DMS79 (cell line): Measurements from ENCODE around the gene POLR1A.

ENCODE experiments used
- DNase-seq: peaks from one replicate; lab custom pipeline; 2025; lab: John Stamatoyannopoulos, UW

The POLR1A gene

DNA sequence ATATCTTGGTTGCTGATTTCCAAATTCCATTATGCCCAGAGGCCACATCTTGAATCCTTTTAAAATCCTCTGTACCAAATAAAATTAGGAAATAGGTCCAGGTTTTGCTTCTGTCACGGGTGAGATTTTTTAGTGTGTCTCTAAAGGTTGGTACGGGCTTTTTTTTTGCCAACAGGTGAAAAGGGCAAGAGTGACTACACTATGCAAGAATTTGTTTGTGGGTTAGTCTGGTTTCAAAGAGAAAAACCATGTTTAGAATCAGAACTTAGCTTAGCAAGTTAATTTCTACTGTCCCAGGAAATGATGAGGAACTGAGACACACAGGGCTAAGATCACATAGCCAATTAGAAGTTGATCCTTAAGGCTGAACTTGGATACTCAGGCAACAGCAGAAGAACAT is 41.7 kb downstream of the POLR1A start:
- DNase-seq, result no peak

DNA sequence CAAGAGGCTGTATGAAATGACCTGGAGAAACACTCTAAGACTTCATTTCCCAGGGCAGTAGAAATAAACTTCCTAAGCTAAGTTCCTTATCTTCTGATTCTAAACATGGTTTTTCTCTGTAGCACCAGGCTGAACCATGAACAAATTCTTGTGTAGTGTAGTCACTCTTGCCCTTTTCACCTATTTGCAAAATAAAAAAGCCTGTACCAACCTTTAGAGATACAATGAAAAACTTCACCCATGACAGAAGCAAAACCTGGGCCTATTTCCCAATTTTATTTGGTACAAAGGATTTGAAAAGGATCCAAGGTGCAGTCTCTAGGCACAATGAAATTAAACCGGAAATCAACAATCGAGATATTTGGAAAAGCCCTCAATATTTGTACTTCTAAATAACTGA is 43.6 kb downstream of the POLR1A start:
- DNase-seq, result no peak

DNA sequence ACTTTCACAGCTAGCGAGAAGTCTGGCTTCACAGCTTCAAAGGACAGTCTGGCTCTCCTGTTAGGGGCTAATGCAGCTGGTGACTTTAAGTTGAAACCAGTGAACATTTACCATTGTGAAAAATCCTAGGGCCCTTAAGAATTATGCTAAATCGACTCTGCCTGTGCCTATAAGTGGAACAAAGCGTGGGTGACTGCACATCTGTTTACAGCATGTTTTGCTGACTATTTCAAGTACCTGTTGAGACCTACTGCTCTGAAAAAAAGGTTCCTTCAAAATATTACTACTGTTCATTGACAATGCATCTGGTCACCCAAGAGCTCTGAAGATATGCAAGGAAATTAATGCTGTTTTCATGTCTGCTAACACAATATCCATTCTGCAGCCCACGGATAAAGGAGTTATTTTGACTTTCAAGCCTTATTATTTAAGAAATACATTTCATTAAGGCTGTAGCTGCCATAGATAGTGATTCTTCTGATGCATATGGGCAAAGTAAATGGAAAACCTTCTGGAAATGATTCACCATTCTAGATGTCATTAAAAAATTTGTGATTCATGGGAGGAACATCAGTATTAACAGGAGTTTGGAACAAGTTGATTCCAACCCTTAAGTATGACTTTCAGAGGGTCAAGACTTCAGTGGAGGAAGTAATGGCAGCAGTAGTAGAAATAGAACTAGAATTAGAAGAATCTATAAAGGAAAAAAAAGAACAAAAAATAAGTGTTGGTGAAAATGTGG is 48.9 kb downstream of the POLR1A start:
- DNase-seq, result peak; percentile 77

- DNase-seq, result no peak
Observed at GRCh38 chr2:86055314-86055713, 50.4 kb downstream of the POLR1A start.

DNA sequence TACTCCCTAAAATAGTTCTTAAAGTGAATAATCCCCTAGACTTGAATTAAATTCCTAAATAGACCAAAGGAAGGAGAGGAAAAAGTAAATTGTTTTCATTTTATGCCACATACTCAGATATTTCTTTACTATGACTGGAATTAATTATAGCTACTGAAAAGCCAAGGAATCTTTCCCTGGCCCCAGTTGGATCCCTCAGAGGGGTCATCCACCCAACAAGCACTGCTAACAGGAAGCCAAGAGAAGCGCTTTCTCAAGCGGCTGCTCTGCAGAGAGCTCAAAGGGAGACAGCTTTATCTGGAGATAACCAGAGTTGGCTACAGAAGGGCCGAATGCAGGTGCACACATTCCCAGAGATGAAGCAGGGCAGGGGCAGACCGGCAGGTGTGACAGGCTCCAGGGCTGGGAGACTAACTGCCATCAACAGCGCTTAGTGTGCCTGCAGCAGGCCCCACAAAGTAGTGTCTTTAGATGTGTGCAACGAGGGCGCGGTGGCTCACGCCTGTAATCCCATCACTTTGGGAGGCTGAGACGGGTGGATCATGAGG is 51.1 kb downstream of the POLR1A start:
- no peak for DNase-seq

DNA sequence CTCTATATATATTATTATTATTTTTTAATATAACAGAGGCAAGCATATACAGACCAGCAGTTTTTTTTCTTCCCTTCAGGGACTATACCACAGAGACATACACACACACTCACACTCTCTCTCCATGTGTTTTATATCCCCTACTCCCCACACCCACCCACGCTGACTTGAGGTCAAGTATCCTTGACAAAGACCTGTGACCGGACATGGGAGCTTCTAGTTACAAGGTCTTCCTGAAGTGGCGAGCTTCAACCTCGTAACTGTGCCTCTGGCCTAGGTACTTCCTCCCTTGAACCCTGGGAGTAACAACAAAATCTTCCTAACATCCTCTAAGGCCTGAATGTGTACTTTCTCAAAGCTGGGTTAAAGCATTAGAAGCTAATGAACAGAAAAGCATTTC is 52.5 kb downstream of the POLR1A start:
- DNase-seq, result no peak

DNA sequence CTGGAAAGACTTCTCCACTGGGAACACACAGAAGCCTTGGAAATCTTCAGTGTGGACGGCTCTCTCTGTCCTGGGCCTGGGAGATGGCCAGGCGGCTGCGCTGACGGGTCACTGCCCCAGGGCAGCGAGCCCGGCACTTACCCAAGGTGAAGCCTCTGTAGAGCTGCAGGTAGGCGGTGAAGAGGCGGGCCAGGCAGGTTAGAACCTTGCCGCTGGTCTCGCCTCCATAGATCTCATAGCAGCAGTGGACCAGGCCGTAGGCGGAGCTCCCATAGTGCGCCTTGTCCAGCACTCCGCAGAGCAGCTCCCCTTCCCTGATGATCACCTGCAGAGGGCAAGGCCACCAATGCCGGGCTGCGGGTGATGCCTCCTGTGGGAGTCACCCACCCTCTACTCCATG is 53.0 kb downstream of the POLR1A start:
- no peak for DNase-seq

DNA sequence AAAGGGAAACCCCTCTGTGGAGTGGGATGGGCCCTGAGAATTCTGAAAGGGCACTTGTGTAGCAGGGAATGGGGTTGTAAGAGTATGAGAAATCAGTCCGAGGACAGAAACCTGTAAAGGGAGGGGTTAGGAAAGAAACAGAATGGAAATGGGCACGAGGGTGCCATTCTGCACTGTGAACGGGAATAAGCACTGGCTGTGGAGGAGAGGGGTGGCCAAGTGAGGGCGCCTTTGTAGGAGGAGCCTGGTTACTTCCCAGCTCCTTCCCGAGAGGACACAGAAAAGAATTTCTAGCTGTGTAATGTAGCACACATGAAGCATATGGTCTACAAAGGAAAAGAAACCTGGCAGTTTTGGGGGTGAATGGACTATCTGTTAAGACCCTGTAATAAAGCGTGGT is 53.4 kb downstream of the POLR1A start:
- DNase-seq, result no peak

DNA sequence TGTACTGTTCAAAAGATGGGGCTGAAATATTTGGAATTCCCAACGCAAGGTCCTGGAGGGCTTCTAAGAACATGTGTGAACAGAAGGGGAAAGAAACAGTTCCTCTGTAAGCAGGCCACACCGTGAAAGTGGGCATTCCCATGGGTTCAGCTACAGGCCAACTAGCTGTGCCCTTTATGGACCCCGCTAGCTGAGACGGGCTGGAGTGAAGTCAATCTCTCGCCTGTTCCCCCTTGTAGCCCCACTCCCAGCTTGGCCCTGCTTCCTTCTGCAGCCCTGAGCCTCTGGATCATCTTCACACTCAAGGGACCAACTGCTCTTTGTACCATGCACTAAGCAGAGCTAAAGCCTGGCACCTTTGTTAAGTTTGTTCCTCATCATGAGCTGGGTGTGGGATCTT is 55.4 kb downstream of the POLR1A start:
- no peak for DNase-seq

DNA sequence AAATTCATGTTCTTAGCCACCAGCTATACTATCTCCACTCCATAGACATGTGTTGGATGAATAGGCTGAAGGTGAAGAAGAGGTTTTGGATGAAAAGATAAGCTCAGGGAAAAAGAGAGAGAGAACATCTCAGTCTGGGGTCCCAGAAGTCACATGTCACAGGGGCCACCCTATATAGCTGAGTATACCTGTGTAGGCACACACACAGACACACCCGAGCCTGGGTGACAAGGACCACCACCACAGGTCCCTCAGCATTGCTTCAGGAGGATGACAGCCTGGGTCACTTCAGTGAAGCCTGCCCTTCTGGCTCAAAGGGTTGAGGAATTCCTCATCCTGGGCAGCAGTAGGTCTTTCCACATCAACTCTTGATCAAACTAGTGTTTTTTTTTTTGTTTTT is 56.2 kb downstream of the POLR1A start:
- DNase-seq, result no peak

DNA sequence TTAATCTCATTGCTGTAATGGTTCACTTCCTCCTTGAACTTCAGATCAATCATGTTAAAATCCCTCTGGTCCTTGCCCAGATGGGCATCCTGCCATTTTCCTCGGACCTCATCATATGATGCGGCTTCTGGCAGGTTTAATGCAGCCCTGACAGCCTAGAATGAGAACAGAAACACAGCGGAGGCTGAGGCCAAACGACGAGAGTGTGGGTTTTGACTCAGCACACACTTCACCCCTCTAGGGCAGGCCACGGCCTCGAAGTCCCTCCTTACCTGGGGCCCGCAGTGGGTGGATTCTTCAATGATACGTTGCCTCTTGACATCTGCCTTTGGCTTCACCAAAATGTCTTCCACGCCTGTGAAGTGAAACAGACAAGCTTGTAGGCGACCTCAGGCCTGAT is 56.8 kb downstream of the POLR1A start:
- no peak for DNase-seq

DNA sequence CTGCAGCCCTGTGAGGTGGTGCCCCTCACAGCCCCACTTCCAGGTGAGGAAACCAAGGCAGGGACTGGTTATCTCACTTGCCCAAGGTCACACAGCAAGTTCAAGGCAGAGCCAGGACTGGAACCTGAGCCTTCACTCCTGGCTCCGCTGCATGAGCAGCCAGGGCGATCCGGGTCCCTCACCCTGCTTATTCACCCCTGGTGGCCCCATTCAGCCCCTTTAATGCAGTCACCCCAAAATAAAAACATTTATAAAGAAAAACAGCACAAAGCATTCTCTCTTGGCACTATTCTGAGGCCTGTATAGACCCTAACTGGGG is 57.3 kb downstream of the POLR1A start:
- no peak for DNase-seq

DNA sequence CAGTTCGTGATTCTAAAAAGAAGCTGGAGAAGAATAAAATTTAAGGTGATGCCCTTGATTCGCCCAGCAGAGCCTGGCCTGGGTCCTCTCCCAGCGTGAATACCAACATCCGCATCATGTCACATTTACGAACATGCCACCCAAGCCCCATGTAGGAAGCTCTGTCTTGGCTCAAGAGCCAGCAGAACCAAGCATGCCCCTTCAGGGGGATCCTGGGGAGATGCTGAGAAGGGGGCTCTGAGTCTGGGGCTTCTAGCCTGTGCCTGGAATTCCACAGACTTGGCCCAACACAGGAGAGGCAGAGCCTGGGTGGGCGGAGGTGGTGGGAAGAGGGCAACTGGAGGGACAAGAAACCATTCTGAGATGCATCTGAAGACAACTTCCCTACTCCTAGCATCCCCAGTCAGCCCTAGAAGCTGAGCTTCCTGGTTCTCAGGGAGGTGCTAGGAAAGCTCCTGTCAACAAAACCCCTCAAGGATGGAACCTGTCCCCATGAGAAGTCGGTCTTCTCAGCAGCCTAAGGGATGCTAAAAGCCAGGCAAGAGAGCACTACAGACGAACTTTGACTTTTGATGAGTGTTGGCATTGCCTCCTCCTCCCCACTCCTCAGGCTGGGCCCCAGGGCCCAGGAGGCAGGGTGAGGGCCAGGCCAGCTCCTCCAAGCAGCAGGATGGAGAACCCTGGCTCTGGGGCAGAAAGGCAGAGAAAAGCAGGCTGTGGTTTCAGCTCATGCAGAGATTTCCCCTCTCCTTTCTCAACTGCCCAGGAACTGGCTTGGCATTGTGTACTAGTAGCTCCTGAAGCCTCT is 57.9 kb downstream of the POLR1A start:
- DNase-seq, result no peak

- DNase-seq, result no peak
Observed at GRCh38 chr2:86045541-86045940, 60.1 kb downstream of the POLR1A start.

DNA sequence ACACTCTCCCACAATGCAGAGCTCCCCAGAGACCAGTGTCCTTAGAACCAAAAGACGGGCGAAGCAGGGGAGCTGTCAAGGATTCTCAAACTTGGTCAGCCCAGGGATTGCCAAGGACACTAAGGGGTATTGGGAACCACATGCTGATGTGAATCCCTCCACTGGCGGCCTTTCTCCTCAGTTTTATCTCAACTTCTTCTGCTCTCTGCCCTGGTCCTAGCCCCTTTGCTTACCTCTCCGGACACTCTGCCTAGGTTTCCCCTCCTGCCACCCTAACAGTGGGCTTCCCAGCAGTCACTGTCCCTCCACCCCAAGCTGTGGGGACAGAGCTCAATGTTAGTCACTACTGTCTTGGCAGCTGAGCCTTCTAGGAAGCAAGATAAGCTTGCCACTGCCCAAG is 61.1 kb downstream of the POLR1A start:
- no peak for DNase-seq

DNA sequence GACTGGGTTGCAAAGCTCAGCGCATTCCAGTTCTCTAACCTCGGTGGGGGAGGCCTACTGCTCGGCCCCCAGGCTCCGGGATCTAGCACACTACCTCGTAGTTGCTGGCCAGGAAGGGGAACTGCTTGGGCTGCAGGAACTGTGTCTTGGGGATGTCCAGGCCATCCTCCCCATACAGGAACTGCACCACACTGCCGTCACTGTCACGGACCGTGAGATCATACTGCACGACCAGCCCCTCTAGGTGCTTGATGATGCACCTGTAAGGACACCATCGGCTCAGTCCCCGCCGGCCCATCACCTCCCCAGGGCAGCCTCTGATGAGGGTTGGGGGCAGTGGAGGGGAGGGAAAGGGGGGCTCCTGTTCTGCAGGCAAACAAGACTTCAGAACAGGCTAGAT is 61.6 kb downstream of the POLR1A start:
- DNase-seq, result no peak

DNA sequence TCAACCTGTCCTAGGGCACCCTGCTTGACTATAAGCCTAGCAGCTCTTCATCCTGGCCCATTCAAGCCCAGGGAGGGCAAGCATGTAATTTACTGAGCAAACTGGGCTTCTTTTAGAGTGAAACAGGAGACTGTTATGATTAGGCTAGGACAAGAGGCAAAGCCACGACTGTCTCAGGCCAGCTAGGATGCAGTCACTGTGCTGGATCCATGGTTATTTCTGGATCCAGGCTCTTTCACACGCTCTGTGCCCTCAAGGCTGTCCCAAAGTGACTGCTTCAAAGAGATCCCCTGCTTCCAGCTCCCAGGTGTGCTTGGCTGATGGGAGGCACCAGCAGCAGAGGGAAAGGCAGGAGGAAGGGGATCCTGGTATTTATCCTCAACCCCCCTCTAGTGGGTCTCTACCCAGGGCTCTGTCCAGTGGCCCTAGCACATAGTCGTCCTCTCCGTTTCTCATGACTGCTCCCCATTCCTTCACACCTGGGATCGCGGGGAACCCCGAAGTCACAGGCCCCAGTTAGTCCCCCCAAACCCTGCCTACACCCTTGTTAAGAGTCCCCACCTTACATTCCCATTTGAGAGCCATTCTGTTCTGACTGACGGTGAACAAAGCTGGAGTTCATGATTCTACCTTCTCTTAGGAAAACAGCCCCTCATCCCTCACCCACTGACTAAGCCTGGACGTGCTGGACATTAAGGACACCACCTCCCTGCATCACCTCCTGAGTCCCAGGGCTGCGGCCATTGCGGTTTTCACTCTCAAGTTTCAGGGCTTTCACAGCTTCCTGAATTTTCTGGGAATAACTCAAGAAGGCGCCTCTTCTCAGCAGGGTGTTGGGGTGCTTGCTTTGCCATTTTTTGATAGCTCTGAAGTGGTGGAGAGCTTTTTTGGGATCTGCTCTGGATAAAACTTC is 63.2 kb downstream of the POLR1A start:
- no peak for DNase-seq

DNA sequence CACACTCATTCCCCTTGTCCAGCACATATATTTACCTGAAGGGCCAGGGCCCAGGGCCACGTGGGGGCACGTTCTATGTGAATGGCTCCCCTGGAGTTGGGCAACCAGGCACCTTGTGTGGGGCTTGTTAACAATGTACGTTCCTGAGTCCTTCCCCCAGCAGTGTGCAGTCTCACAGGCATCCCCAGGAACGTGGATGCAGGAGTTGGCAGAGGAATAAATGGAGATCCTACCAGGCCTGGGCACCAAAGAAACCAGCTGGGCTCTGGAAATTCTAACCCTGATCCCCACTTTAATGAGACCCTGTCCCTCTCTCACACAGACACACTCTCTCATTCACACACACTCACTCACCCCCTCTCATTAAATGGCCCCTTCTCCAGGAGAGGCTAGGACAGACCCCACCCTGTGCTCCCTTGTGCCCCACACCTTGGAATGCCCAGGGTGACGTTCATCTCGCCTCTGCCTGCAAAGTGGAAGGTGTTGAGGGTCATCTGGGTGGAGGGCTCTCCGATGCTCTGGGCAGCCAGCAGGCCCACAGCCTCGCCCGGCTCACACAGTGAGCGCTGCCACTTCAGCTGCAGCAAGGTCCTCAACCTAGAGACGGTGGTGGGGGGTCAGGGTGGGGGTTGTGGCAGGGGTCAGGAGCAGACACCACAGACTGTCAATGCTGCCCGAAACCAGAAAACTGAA is 65.6 kb downstream of the POLR1A start:
- no peak for DNase-seq

- no peak for DNase-seq
Observed at GRCh38 chr2:86039178-86039962, 66.3 kb downstream of the POLR1A start.

- DNase-seq, result no peak
Observed at GRCh38 chr2:86038291-86039081, 67.2 kb downstream of the POLR1A start.
